ENCODE results near the gene CSHL1. TPM values are rescaled to one million over a fixed set of nuclear protein-coding genes. Genes with fewer than 3 reads are reported as not detected.
"Not testable (repeated sequence)": the region's sequence is repeated elsewhere in the genome, so short reads cannot be mapped to it uniquely, and the experiment has no call there.

CSHL1 gene
- polyA plus RNA-seq, 1 donor, result not detected

DNA sequence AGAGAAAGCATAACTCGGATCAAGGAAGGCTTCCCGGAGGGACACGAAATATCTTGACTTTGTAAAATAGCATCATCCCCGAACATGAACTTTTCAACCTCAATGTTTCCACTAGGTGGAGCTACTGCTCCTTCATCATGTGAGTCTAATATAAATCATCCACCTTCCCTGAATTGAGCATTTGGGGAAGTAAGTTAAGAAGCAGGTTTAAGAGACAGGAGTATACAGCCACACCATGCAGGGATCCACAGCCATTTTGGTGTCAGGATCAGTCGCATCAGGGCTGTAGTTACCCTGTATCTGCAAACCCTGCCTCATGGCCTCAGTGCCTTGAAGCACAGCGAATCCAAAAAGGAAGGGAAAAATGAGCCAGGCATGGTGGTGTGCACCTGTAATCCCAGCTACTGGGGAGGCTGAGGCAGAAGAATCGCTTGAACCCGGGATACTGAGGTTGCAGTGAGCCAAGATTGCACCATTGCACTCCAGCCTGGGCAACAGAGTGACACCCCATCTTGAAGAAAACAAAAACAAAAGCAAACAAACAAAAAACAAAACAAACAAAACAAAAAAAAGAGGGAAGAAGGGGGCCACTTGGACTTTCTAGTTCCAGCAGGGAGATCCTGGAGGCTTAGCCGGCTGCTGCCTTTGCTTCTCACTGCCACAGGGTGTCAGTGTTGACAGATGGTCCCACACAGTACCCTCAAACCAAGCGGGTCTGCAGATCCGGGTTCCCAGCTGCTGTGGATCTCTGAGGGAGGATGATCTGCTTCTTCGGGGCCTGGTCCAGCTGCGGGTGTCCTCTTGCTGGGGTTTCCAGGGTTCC is 21.8 kb downstream of the CSHL1 start:
- not testable (repeated sequence) for DNase-seq (ENCODE audit: low read depth)

DNA sequence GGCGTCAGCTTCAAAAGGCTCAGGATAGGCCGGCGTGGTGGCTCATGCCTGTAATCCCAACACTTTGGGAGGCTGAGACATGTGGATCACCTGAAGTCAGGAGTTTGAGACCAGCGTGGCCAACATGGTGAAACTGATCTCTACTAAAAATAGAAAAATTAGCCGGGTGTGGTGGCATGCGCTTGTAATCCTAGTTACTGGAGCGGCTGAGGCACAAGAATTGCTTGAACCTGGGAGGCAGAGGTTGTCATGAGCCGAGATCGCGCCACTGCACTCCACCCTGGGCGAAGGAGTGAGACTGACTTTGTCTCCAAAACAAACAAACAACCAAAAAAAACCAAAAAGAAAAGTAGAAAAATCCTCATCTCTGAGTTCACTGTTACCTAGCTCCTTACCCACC is 25.9 kb downstream of the CSHL1 start:
- DNase-seq (ENCODE audit: low read depth), result not testable (repeated sequence)

DNA sequence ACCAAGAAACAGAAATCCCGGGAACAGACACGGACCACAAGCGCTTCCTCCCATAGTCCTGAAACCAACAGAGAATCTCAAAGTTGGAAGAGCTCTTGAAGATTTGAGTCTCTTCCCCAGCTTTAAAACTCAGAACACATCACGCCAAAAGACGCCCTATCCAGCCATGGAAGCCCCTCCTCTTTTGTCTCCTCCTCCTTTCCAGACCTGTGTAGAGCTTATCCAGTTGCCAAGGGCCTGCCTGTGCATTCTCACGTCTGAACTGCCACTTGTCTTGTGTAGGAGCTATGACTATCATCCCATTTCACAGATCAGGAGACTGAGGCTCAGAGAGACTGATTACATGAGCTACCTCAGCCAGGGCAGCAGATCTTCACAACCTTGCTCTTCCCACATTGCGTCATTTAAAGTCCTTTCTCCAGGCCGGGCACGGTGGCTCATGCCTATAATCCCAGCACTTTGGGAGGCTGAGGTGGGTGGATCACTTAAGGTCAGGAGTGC is 28.4 kb downstream of the CSHL1 start:
- not testable (repeated sequence) for DNase-seq (ENCODE audit: low read depth)

DNA sequence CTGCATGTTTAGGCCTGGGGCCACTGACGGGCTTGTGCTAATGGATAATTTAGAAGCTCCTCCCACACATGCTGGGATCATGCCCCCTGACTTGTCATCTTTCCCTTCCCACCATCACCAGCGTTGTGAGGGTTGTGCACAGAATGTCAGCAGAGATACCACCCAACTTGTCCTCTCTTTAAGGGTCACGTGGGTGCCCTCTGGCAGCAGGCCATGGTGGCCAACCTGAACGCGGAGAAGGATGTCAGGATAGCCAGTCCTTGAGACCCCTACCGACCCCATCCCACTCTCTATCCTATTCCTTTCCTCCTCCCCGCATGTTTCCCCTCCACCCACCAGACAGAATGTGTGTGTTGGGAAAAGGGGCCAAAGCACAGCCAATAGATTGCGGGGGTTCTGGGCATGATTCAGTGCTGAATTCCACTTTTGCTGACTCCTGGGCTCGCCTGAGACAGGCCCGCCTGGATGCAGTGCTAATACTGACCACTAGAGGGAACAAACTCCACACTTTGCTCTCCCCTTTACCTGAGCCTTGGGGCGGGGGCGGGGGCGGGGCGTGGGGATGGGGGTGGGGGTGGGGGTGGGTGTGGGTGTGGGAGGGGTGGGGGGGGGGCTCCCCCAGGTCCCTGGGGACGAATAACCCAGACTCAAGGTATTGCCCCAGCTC is 29.0 kb downstream of the CSHL1 start, which contains the start of gene GH2:
GH2 (minus strand) TSS at position 10 of the 667 bp plus-strand sequence. CDS start 143 bp downstream, outside the sequence.
- DNase-seq (ENCODE audit: low read depth), result no peak

DNA sequence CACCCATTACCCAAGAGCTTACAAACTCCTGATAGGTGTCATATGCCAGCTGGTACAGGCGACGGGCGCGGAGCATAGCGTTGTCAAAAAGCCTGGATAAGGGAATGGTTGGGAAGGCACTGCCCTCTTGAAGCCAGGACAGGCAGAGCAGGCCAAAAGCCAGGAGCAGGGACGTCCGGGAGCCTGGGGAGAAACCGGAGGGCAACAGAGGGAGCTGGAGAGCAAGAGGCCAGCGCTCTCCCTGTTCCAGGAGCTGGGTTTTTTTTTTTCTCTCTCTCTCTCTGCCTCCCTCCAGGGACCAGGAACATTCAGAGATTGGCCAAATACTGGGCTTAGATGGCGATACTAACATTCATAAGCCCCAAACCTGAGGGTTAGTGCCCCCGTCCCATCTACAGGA is 29.7 kb downstream of the CSHL1 start:
- not testable (repeated sequence) for DNase-seq (ENCODE audit: low read depth)

DNA sequence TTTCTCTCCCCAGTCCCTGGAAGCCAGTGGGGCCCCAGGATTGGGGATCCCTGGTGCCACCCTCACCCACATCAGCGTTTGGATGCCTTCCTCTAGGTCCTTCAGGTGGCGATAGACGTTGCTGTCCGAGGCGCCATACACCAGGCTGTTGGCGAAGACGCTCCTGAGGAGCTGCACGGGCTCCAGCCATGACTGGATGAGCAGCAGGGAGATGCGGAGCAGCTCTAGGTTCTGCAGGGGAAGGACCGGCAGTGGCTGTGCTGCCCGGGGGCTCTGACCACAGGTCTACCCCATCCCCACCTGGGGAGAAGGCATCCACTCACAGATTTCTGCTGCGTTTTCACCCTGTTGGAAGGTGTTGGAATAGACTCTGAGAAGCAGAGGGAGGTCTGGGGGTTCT is 30.4 kb downstream of the CSHL1 start:
- DNase-seq (ENCODE audit: low read depth), result no peak

DNA sequence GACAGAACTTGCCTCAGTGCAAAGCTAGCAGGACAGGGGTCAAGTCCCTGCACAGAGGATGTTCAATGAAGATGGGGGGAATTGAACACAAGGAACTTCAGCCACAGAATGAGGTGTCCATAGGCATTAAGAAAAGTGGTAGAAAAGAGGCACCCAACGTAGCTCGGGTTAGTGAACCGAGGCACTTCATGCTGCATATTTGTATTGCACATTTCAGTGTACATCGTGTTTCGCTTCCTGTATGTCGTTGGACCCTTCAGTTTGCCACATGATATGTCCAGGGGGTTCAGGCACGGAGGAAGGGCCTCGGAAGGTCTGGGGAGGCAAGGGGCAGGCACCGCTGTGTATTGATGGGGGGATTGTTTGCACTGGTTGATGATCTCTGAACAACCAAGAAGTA is 32.6 kb downstream of the CSHL1 start:
- DNase-seq (ENCODE audit: low read depth), result not testable (repeated sequence)

DNA sequence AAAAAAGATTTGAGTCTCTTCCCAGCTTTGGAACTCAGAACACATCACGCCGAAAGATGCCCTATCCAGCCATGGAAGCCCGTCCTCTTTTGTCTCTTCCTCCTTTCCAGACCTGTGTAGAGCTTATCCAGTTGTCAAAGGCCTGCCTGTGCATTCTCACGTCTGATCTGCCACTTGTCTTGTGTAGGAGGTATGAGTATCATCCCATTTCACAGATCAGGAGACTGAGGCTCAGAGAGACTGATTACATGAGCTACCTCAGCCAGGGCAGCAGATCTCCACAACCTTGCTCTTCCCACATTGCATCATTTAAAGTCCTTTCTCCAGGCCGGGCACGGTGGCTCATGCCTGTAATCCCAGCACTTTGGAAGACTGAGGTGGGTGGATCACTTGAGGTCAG is 36.4 kb downstream of the CSHL1 start:
- not testable (repeated sequence) for DNase-seq (ENCODE audit: low read depth)

DNA sequence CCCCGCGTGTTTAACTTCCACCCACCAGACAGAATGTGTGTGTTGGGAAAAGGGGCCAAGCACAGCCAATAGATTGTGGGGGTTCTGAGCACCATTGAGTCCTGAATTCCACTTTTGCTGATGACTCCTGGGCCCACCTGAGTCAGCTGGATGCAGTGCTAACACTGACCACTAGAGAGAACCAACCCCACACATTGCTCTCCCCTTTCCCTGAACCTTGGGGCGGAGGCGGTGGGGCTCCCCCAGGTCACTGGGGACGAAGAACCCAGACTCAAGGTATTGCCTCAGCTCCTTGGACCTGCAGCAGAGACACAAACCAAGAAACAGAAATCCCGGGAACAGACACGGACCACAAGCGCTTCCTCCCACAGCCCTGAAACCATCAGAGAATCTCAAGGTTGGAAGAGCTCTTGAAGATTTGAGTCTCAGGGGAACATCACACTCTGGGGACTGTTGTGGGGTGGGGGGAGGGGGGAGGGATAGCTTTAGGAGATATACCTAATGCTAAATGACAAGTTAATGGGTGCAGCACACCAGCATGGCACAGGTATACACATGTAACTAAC is 36.9 kb downstream of the CSHL1 start:
- not testable (repeated sequence) for DNase-seq (ENCODE audit: low read depth)

DNA sequence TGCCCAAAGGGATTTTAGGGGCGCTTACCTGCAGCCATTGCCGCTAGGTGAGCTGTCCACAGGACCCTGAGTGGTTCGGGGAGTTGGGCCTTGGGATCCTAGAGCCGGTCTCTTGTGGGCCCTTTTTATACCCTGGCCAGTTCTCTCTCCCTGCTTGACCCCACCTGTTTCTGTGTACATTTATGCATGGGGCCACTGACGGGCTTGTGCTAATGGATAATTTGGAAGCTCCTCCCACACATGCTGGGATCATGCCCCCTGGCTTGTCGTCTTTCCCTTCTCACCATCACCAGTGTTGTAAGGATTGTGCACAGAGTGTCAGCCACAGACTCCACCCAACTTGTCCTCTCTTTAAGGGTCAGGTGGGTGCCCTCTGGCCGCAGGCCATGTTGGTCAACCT is 37.5 kb downstream of the CSHL1 start, which contains the start of gene CSH2:
CSH2 (minus strand) TSS at position 101 of the 400 bp plus-strand sequence; CDS start at position 38, 63 bp downstream.
- DNase-seq (ENCODE audit: low read depth), result not testable (repeated sequence)

DNA sequence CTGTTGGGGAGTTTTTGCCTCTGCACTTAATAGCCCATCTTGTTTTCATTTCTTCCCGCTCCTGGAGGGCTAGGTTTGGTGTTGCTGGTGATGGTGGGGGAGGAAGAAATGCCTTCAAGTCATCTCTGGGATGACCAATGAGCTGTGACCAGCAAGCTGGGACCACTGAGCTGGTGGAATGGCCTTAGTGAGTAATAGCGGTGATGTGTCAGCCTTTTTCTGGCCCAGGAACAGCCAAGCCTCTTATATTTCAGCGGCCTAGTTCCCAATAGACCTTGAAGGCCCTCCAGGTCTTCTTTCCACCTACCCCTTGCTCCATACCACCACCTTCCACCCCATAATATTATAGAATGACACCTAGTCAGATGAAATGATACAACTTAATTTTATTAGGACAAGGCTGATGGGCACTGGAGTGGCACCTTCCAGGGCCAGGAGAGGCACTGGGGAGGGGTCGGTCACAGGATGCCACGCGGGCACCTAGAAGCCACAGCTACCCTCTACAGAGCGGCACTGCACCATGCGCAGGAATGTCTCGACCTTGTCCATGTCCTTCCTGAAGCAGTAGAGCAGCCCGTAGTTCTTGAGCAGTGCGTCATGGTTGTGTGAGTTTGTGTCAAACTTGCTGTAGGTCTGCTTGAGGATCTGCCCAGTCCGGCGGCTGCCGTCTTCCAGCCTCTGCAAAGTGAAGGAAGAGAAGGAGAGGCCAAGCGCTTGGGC is 39.3 kb downstream of the CSHL1 start:
- DNase-seq (ENCODE audit: low read depth), result not testable (repeated sequence)

DNA sequence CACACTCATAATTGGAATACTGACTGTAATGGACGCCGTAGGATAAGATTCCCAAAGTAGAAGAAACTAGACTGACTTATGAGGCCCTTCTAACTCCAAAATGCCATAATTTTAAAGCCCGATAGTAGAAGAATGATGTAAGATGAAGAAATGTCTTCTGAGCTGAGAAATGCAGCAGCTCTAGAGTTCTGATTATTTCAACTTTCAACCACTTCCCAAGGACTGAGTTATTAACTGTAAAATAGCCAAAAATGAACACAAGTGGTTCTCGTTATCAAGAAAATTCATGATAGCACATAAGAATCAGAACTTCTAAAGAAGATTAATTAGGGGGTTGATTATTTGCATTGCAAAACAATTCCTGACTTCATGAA is 40.8 kb downstream of the CSHL1 start:
- not testable (repeated sequence) for DNase-seq (ENCODE audit: low read depth)

DNA sequence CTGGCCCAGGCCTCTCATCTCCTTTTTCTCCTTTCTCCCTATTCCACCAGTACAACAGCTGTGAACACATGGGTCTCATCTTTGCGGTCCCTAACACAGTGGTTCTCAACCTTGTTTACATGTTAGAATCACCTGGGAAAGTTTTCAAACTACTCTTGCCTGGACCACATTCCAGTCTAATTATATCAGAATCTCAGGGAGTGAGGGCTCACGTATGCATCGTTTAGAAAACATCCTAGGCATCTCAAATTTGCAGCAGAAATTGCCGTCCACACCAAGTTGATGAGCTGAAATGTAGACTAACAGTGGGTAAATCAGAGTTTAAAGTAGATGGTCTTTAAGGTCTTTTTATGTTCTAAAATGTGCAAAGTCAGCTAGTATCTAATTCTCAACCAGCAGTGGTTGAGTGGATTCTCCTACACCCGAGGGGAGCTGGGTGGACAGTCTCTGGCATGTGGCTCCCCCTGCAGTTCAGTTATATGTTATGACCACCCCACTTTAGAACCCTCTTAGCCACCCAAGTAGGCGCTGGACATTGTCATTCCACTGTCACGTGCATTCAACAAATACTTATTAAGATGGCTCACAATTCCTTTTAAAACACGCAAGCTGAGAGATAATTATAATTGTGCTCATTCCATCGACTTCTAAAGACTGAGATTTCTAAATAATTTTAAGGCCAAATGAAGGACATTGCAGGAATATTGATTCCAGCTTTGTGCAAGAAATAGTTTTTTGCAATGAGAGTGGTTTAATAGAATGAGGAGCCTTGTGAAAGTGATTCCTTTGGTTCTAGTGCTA is 41.4 kb downstream of the CSHL1 start:
- DNase-seq (ENCODE audit: low read depth), result not testable (repeated sequence)

DNA sequence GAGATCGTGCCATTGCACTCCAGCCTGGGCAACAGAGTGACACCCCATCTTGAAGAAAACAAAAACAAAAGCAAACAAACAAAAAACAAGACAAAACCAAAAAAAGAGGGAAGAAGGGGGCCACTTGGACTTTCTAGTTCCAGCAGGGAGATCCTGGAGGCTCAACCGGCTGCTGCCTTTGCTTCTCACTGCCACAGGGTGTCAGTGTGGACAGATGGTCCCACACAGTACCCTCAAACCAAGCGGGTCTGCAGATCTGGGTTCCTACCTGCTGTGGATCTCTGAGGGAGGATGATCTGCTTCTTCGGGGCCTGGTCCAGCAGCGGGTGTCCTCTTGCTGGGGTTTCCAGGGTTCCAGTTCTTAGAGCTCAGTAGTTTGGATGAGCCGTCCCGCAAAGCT is 44.4 kb downstream of the CSHL1 start:
- DNase-seq (ENCODE audit: low read depth), result not testable (repeated sequence)

Other genes with a start within 250 kb of the CSHL1 start
- gene LIMD2, start 211.1 kb downstream of the CSHL1 start, polyA plus RNA-seq (ENCODE audit: insufficient read length), result 8.2 TPM
- 25.4 TPM for gene STRADA, start 169.5 kb downstream of the CSHL1 start, polyA plus RNA-seq (ENCODE audit: insufficient read length)
- 54.9 TPM for gene CCDC47, start 137.7 kb downstream of the CSHL1 start, polyA plus RNA-seq (ENCODE audit: insufficient read length)
- 101 TPM for gene DDX42, start 137.1 kb downstream of the CSHL1 start, polyA plus RNA-seq (ENCODE audit: insufficient read length)
- 106 TPM for gene PSMC5, start 83.8 kb downstream of the CSHL1 start, polyA plus RNA-seq (ENCODE audit: insufficient read length)
- 36.5 TPM for gene FTSJ3, start 83.6 kb downstream of the CSHL1 start, polyA plus RNA-seq (ENCODE audit: insufficient read length)
- 23.5 TPM for gene SMARCD2, start 68.6 kb downstream of the CSHL1 start, polyA plus RNA-seq (ENCODE audit: insufficient read length)
- 0.70 TPM for gene CSH2, start 37.6 kb downstream of the CSHL1 start, polyA plus RNA-seq (ENCODE audit: insufficient read length)
- gene GH2, start 29.3 kb downstream of the CSHL1 start, polyA plus RNA-seq (ENCODE audit: insufficient read length), result not detected
- gene CSH1, start 14.7 kb downstream of the CSHL1 start, polyA plus RNA-seq (ENCODE audit: insufficient read length), result 2.7 TPM
- gene GH1, start 7.6 kb upstream of the CSHL1 start, polyA plus RNA-seq (ENCODE audit: insufficient read length), result not detected
- gene CD79B, start 21.1 kb upstream of the CSHL1 start, polyA plus RNA-seq (ENCODE audit: insufficient read length), result 2.3 TPM
- gene SCN4A, start 61.7 kb upstream of the CSHL1 start, polyA plus RNA-seq (ENCODE audit: insufficient read length), result 50.1 TPM
- 2.3 TPM for gene PRR29, start 87.1 kb upstream of the CSHL1 start, polyA plus RNA-seq (ENCODE audit: insufficient read length)
- gene ICAM2, start 109.4 kb upstream of the CSHL1 start, polyA plus RNA-seq (ENCODE audit: insufficient read length), result 25.4 TPM
- 5.6 TPM for gene ERN1, start 218.9 kb upstream of the CSHL1 start, polyA plus RNA-seq (ENCODE audit: insufficient read length)